Vagina (tissue), 2 donors: ENCODE measurements around the gene CZIB. TPM values are rescaled to one million over a fixed set of nuclear protein-coding genes. Genes with fewer than 3 reads are reported as not detected.

Source experiments
- DNase-seq, 2 donors: peaks; one replicate each; pipeline ENCODE4 v3.0.0-alpha.2; 2017; ENCODE audit errors: extremely low spot score in 2 of 2
- H3K27ac ChIP-seq: fragments of 200-600 bp; sonication (generic); one replicate; pipeline ENCODE4 v1.5.1; 2019
- H3K27me3 ChIP-seq: fragments of 200-600 bp; sonication (generic); one replicate; pipeline ENCODE4 v1.5.1; 2019
- H3K36me3 ChIP-seq, 2 donors: fragments of 200-600 bp; sonication (generic); one replicate each; pipeline ENCODE4 v1.5.1; 2017 to 2019
- H3K4me1 ChIP-seq: fragments of 200-600 bp; sonication (generic); one replicate; pipeline ENCODE4 v1.5.1; 2019
- H3K4me3 ChIP-seq, 2 donors: fragments of 200-600 bp; sonication (generic); 1 replicate in 1 of 2; 2 replicates in 1 of 2; pipeline ENCODE4 v1.5.1; 2016 to 2019
- H3K9me3 ChIP-seq: fragments of 200-600 bp; sonication (generic); one replicate; pipeline ENCODE4 v1.5.1; 2019
- CTCF ChIP-seq, 3 experiments: fragments of 450-650 bp in 2 of 3; fragments of 200-600 bp in 1 of 3; sonication (generic) in 1 of 3; IDR thresholded peaks; one replicate each; pipeline ENCODE4 v1.5.1; 2017 to 2019; ENCODE audit warnings: antibody characterized with exemption in 3 of 3, mild to moderate bottlenecking in 2 of 3, moderate library complexity in 2 of 3
- POLR2A ChIP-seq, 2 donors: fragments of 450-650 bp; IDR thresholded peaks; one replicate each; pipeline ENCODE4 v1.6.1; 2017; ENCODE audit warnings: antibody characterized with exemption in 2 of 2, mild to moderate bottlenecking in 2 of 2, moderate library complexity in 2 of 2
- POLR2AphosphoS5 ChIP-seq, 2 donors: sonication (generic); formaldehyde crosslinking; IDR thresholded peaks; one replicate each; pipeline ENCODE4 v1.9.0; 2017; ENCODE audit warnings: antibody characterized with exemption in 2 of 2, mild to moderate bottlenecking in 2 of 2, low read depth in 1 of 2; ENCODE audit not compliant: insufficient read depth in 1 of 2
- intact Hi-C: fragments of 100-400 bp; cut with DNase I; formaldehyde crosslinking; loops from one replicate; pipeline ENCODE4 v1.15.1; 2023
- total RNA-seq: library from RNA; depleted of rRNA; stranded (reverse); fragments of >200 nt; gene quantifications from one replicate; pipeline ENCODE4 v1.2.3, GENCODE V29; 2016

Gene CZIB
- 50.6 TPM for total RNA-seq

- no peaks in the 10 kb centered on the region for H3K9me3 ChIP-seq
- peak within 1 kb of the TSS; percentile 91 for H3K27ac ChIP-seq
- no peak for DNase-seq
- TF ChIP-seq CTCF (IDR thresholded peaks at IDR 0.05) (peak in 1 of 3 experiments; percentile 17), POLR2AphosphoS5 (IDR thresholded peaks at IDR 0.05; ENCODE audit: insufficient read depth in 1 of 2, low read depth in 1 of 2) (peak; percentile 83 to 99), POLR2A (IDR thresholded peaks at IDR 0.05) (peak in 1 of 2 donors; percentile 91)
- H3K4me1 ChIP-seq: peaks cover 17% of the 10 kb centered on the region
- H3K4me3 ChIP-seq: peak within 1 kb of the TSS; percentile 75 to 76
- no peaks in the 10 kb centered on the region for H3K27me3 ChIP-seq
- H3K36me3 ChIP-seq: peaks cover 0 to 4% of the 10 kb centered on the region in 2 donors
- intact Hi-C loops: no loop called here
These were observed at the start of gene CZIB for GRCh38 chr1:53220171-53220961. Gene CZIB, minus strand, starts transcription at chr1:53220634. Its CDS starts 59 bp downstream, at chr1:53220575.

GRCh38 chr1:53270107-53270506, 49.7 kb upstream of the CZIB start:
- no peak for DNase-seq
- H3K27ac ChIP-seq: no peak overlapping the region
- intact Hi-C loops: no loop called here
- TF ChIP-seq CTCF (IDR thresholded peaks at IDR 0.05): no peak
- no peak for TF ChIP-seq POLR2AphosphoS5 (IDR thresholded peaks at IDR 0.05; ENCODE audit: insufficient read depth in 1 of 2, low read depth in 1 of 2)
- TF ChIP-seq POLR2A (IDR thresholded peaks at IDR 0.05): no peak
- no peak overlapping the region for H3K4me3 ChIP-seq
- H3K36me3 ChIP-seq: no peaks in the 10 kb centered on the region
- no peaks in the 10 kb centered on the region for H3K4me1 ChIP-seq
- H3K27me3 ChIP-seq: no peaks in the 10 kb centered on the region
- no peaks in the 10 kb centered on the region for H3K9me3 ChIP-seq

DNA sequence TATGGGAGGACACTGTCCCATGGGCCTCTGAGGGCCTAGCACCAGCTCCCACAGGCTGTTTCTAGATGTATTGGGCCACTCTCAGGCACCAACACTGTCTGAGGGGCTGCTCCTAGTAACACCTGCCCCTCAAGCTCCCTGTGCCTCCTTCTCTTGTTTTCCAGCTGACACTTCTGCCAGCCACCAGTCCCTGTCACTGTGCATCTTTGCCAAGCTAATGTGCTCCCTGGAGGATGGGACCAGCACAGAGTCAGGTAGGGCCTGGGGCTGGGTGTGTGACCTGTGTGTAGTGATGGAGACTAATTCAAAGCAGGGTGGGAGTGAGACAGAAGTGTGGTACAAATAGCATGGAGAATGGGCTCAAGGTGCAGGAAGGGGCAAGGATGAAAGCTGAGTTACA, 47.3 kb upstream of the CZIB start:
- DNase-seq: no peak
- no peaks in the 10 kb centered on the region for H3K27me3 ChIP-seq
- no peak overlapping the region for H3K4me3 ChIP-seq
- TF ChIP-seq CTCF (IDR thresholded peaks at IDR 0.05) (no peak), POLR2AphosphoS5 (IDR thresholded peaks at IDR 0.05; ENCODE audit: insufficient read depth in 1 of 2, low read depth in 1 of 2) (no peak), POLR2A (IDR thresholded peaks at IDR 0.05) (no peak)
- H3K36me3 ChIP-seq: no peaks in the 10 kb centered on the region
- intact Hi-C loops: no loop called here
- H3K27ac ChIP-seq: no peak overlapping the region
- no peaks in the 10 kb centered on the region for H3K9me3 ChIP-seq
- H3K4me1 ChIP-seq: no peaks in the 10 kb centered on the region

DNA sequence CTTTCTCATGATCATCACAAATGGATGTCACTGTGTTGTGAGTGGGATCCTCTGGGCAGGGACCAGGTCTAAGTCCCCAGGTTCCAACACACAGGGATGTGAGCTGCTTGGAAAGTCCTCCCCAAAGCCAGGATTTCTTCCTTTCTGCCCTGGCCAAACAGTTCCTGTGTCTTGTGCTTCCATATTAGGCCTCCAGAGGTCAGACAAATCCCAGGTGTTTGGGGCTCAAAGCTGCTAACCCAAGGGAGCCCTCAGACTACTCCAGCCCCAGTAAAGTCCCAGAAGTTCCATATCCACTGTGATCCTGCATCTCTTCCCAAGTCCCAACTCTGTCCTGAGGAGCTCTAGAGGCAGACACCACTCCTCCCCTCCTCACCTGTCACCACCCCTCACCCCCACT, 45.6 kb upstream of the CZIB start:
- H3K9me3 ChIP-seq: no peaks in the 10 kb centered on the region
- no peak for TF ChIP-seq POLR2A (IDR thresholded peaks at IDR 0.05)
- TF ChIP-seq POLR2AphosphoS5 (IDR thresholded peaks at IDR 0.05; ENCODE audit: insufficient read depth in 1 of 2, low read depth in 1 of 2): no peak
- no peak for TF ChIP-seq CTCF (IDR thresholded peaks at IDR 0.05)
- H3K4me1 ChIP-seq: no peaks in the 10 kb centered on the region
- no peaks in the 10 kb centered on the region for H3K36me3 ChIP-seq
- intact Hi-C loops: no loop called here
- no peak for DNase-seq
- no peaks in the 10 kb centered on the region for H3K27me3 ChIP-seq
- H3K4me3 ChIP-seq: no peak overlapping the region
- no peak overlapping the region for H3K27ac ChIP-seq

DNA sequence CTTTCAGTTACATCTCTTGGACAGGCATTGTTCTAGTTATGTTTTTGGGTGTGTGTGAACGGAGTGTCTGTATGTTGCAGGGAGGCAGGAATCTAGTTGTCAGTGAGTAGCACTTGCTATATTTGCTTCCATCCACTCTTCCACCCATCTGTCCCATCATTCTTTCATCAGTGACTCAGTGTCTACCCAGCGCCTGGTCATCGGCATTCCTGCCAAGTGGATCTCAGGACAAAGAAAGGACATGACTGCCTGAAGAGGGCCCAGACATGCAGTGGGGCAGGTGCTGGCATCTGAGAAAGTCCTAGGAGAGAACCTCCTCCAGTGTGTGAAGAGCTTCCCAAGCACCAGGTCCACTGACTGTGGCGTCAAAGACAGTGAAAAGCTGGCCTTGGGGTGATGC, 45.1 kb upstream of the CZIB start:
- no peaks in the 10 kb centered on the region for H3K4me1 ChIP-seq
- no peak overlapping the region for H3K27ac ChIP-seq
- H3K4me3 ChIP-seq: no peak overlapping the region
- no peaks in the 10 kb centered on the region for H3K36me3 ChIP-seq
- H3K27me3 ChIP-seq: no peaks in the 10 kb centered on the region
- DNase-seq: no peak
- TF ChIP-seq CTCF (IDR thresholded peaks at IDR 0.05) (no peak), POLR2AphosphoS5 (IDR thresholded peaks at IDR 0.05; ENCODE audit: insufficient read depth in 1 of 2, low read depth in 1 of 2) (no peak), POLR2A (IDR thresholded peaks at IDR 0.05) (no peak)
- intact Hi-C loops: no loop called here
- no peaks in the 10 kb centered on the region for H3K9me3 ChIP-seq
